AG04449 (cell line): ENCODE measurements around the gene UBE4A.
"Not testable (repeated sequence)": the region's sequence is repeated elsewhere in the genome, so short reads cannot be mapped to it uniquely, and the experiment has no call there.

Source experiments
- CTCF ChIA-PET: fragments of 350-600 bp; formaldehyde crosslinking; extraction: SDS; loops from one replicate; lab custom pipeline; 2021; ENCODE audit warnings: antibody characterized with exemption; lab: Yijun Ruan, JAX
- POLR2A ChIA-PET: fragments of 400-600, 350-600 bp; formaldehyde crosslinking; extraction: SDS; loops from one replicate; lab custom pipeline; 2020; ENCODE audit warnings: antibody characterized with exemption, inconsistent platforms; lab: Yijun Ruan, JAX
- DNase-seq: peaks from one replicate; pipeline ENCODE4 v3.0.0-alpha.2; 2010; ENCODE audit warnings: low read depth, low spot score
- H3K4me3 ChIP-seq: 2 replicates; pipeline ENCODE4 v1.5.1; 2011; ENCODE audit warnings: low read depth, mild to moderate bottlenecking, control low read depth, low read length
- TF ChIP-seq, protein P1 (sequence below): IDR thresholded peaks from one replicate; pipeline ENCODE4 v1.5.1; 2011; ENCODE audit warnings: mild to moderate bottlenecking, moderate library complexity, low read length, control low read depth, inconsistent platforms; ENCODE audit not compliant: insufficient read depth; ENCODE audit errors: missing control alignments

Gene UBE4A

DNA sequence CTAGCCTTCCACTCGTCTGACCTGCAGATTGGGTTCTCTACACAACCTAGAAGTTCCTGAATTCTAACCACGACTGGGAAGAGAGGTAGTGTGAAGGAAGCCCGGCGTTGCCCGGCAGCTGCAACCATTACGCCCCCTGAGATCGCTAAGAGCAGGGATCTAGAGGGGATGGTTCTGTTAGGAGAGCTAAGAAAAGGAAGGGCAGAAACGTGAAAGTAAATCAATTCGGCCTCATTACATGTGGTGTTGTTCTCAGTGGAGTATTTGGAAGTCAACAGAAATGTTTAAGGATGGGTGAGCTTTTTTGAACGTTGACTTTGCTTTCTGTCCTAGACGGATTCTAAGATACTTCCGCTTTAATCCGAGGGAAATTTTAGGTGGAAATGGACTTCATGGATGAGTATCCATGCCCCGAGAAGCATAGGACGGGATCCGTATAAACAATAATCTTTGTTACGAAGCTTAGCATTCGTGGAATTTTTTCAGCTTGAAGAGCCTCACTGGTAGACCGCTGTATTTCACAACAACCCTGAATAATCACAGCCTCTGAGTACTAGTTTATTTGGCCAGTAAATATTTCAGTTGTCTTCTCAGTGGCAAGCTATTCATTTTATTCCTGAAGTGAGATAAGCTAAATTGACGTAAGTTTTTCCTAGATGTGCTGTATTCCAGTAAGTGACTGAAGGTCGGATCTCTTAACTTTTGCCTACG, 42.6 kb downstream of the UBE4A start:
- H3K4me3 ChIP-seq = peak overlapping the region; percentile 88
- ChIA-PET CTCF (interaction anchor here (0.7 to 2.2 kb wide), 7 partner anchors 17 to 114 kb away, joined by 3 to 11 read pairs (median 4); no protein-coding TSS in a partner anchor), POLR2A (interaction anchor here (0.7 to 1.6 kb wide), 3 partner anchors 14 to 86 kb away, joined by 3 read pairs; partner anchors contain the start of gene KMT2A)
- TF ChIP-seq, protein P1, sequence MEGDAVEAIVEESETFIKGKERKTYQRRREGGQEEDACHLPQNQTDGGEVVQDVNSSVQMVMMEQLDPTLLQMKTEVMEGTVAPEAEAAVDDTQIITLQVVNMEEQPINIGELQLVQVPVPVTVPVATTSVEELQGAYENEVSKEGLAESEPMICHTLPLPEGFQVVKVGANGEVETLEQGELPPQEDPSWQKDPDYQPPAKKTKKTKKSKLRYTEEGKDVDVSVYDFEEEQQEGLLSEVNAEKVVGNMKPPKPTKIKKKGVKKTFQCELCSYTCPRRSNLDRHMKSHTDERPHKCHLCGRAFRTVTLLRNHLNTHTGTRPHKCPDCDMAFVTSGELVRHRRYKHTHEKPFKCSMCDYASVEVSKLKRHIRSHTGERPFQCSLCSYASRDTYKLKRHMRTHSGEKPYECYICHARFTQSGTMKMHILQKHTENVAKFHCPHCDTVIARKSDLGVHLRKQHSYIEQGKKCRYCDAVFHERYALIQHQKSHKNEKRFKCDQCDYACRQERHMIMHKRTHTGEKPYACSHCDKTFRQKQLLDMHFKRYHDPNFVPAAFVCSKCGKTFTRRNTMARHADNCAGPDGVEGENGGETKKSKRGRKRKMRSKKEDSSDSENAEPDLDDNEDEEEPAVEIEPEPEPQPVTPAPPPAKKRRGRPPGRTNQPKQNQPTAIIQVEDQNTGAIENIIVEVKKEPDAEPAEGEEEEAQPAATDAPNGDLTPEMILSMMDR = no peak
- peak; percentile 67 for DNase-seq

GRCh38 chr11:118402594-118402993, 43.2 kb downstream of the UBE4A start:
- H3K4me3 ChIP-seq = peak overlapping the region; percentile 88
- CTCF ChIA-PET = interaction anchor here (0.7 to 2.2 kb wide), 7 partner anchors 16 to 114 kb away, joined by 3 to 11 read pairs (median 4); no protein-coding TSS in a partner anchor
- DNase-seq = not testable (repeated sequence)
- POLR2A ChIA-PET = interaction anchor here (1.3 to 1.6 kb wide), 2 partner anchors 13 to 34 kb away, joined by 3 read pairs; partner anchors contain the start of gene KMT2A

DNA sequence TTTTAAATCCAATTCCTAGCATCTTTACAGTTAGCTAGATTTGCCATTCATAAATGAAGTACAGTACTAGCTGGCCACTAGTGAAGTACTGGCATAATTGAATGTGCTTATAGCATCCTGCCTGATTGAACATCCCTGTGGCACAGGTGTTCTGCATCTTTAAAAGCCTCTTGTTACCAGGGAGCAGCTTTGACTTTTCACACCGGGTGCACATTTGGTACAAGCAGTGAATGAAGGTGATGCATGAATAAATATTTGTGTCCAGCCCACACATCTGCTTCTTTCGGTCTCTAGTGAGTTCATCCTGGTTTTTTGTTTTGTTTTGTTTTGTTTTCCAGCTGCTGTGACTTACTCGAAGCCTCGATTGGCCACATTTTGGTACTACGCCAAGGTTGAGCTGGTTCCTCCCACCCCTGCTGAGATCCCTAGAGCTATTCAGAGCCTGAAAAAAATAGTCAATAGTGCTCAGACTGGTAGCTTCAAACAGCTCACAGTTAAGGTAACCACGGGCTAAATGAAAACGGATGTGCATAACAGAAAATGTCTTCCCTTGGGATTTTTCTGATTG, 47.3 kb downstream of the UBE4A start:
- no peak for DNase-seq
- TF ChIP-seq, protein P1 = no peak
- no peak overlapping the region for H3K4me3 ChIP-seq
- ChIA-PET POLR2A (no interaction called here), CTCF (interaction anchor here (0.6 to 2.8 kb wide), 2 partner anchors 15 to 82 kb away, joined by 4 to 10 read pairs; no protein-coding TSS in a partner anchor)

DNA sequence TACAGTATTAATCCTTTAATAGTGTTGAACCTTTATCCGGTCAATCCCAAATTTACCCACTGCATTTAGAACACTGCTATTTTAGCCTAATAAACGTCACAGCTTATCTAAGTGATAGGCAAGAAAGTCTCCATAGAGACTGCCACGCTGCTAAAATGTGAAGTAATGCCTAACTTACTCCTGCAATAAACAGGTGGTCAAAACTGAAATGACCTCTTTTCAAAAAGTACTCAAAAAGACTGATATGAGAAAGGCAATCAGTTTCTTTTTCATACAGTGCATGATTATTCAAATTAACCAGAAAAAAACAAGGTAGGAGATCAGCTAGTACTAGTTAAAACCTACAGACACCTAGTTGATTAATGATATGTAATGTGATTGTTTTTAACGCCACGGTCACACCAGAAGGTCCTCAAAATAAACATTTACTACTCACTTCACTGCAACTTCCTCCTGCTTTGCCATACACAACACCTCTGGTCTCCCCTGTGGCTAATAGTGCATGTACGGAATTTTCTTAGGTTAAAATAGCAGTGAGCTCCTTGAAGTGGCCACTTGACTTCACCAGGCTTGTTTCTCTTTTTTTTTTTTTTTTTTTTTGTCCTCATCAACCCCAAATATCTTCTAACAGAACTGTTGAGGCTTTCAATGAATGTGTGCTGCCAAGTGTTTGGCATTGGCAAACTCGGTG, 50.8 kb downstream of the UBE4A start:
- POLR2A ChIA-PET = no interaction called here

DNA sequence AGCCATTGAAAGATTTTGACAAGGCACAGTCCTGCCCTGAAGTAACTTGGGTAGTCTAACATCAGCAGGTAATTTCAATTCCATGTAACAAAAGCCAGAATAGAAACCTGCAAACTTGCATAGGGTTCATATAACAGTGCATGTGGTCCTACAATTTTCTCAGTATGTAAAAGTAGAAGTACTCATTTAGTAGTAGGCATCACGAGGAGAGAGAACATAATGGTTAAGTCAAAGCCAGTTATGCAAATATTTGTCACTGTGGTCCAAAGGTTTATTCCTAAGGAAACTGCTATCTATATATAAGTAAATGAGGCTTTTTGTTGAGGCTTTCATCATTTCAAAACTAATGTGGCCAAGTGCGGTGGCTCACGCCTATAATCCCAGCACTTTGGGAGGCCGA, 52.1 kb downstream of the UBE4A start:
- no peak for DNase-seq
- ChIA-PET POLR2A (no interaction called here), CTCF (no interaction called here)
- no peak overlapping the region for H3K4me3 ChIP-seq
- TF ChIP-seq, protein P1 = no peak

More for the DNA sequence above, 50.8 kb downstream of the UBE4A start:
- H3K4me3 ChIP-seq = no peak overlapping the region
- CTCF ChIA-PET = no interaction called here
- no peak for DNase-seq
- TF ChIP-seq, protein P1 = no peak

DNA sequence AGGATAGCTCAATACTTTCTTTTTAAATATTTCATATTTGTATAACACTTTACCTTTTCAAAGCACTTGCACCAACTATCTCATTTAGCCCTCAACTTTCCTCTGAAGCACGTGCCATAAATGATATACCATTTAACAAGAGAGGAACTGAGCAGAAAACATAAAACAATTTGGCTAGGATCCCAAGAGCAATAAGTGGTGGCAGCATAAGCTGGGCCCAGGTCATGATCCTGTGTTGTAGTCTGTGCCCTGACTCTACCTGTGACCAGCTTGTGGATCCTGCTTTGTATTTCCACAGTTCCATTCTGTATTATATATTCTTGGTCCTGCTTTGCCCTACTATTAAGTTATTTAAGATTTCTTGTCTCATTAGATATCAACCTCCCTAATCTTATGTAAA, 53.5 kb downstream of the UBE4A start:
- H3K4me3 ChIP-seq = no peak overlapping the region
- DNase-seq = no peak
- ChIA-PET POLR2A (no interaction called here), CTCF (interaction anchor here (0.7 to 0.9 kb wide), 2 partner anchors 69 to 91 kb away, joined by 3 read pairs; no protein-coding TSS in a partner anchor)
- TF ChIP-seq, protein P1 = no peak
